HG02885 (cell line): ENCODE measurements around the gene DDIAS.
"Not testable (repeated sequence)": the region's sequence is repeated elsewhere in the genome, so short reads cannot be mapped to it uniquely, and the experiment has no call there.

Experiments used
- ATAC-seq: cut with Tn5 transposase; IDR thresholded peaks from one replicate; pipeline ENCODE4 v1.9.1; 2021; ENCODE audit warnings: mild to moderate bottlenecking; ENCODE audit not compliant: unreplicated experiment, poor library complexity

DDIAS gene

DNA sequence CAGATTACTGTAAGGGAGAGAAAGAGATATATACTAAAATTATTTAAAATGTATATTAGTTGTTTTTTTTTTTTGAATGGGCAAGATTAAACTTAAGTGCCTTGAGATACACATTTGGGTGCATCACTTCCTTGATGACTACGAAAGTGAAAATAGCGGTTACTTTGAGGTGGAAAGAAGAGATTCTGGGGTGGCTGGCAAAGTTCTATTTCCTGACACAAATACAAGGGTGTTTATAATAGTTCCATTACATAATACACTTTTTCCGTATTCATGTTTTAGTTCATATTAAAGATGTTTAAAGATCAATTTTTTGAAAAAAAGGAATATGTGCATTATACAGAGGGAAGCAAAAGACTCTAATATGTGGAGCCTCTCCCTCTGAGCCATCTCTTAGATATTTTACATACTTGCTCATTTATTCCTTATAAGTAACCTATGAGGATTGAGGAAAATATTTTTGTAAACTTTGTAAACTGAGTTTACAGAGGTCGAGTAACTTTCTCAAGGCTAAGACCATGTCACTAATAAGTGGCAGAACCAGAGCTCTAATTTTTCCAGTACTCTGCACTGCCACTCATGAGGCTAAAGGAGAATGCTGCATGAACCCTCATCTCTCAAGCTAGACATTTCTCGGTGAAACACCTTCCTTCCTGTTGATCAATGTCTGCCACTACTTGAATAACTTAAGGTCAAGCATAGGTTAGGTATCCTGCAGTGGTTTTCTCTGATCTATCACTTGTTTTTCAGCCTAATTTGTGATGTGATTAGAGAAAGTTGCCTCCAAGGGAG is 58.6 kb downstream of the DDIAS start:
- peak; percentile 97 for ATAC-seq

GRCh38 chr11:82960779-82961143 is 59.2 kb downstream of the DDIAS start:
- ATAC-seq, result peak; percentile 2

- not testable (repeated sequence) for ATAC-seq
Observed at GRCh38 chr11:82962021-82962420, 60.5 kb downstream of the DDIAS start.

GRCh38 chr11:82967381-82967780 is 65.8 kb downstream of the DDIAS start:
- no peak for ATAC-seq

DNA sequence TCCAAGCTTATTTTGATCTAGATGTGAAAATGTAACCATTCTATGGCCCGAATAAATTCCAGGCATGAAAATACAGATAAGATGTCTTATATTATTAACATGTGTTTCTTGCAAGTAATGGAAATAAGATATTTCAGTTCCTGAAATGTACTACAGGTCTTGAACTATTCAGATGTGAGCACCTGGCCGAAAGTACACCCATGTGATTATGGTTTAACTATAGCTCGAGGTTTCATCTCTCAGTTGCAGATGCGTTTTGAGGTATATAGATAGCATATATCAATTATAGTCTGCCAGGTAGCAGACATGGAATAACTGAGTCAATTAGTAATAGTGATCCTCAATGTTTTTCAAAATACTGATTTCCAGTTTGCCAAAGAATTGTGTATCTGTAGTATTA is 68.3 kb downstream of the DDIAS start:
- ATAC-seq, result peak; percentile 96

DNA sequence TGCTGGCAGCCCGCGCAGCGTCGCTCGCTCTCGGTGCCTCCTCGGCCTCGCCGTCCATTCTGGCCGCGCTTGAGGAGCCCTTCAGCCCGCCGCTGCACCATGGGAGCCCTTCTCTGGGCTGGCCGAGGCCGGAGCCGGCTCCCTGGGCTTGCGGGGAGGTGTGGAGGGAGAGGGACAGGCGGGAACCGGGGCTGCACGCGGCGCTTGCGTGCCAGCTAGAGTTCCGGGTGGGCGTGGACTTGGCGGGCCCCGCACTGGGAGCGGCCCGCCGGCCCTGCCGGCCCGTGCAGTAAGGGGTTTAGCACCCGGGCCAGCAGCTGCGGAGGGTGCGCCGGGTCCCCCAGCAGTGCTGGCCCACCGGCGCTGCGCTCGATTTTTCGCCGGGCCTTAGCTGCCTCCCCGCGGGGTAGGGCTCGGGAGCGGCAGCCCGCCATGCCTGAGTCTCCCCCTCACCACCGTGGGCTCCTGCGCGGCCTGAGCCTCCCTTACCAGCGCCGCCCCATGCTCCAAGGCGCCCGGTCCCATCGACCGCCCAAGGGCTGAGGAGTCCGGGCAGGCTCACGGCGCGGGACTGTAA is 69.1 kb downstream of the DDIAS start:
- ATAC-seq, result not testable (repeated sequence)

DNA sequence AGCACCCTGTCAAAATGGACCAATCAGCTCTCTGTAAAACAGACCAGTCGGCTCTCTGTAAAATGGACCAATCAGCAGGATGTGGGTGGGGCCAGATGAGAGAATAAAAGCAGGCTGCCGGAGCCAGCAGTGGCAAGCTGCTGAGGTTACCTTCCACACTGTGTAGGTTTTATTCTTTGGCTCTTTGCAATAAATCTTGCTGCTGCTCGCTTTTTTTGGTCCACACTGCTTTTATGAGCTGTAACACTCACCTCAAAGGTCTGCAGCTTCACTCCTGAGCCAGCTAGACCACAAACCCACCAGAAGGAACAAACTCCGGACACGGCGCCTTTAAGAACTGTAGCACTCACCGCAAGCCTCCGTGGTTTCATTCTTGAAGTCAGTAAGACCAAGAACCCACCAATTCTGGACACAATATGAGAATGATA is 70.0 kb downstream of the DDIAS start:
- ATAC-seq, result peak; percentile 48

GRCh38 chr11:82972103-82972502 is 70.6 kb downstream of the DDIAS start:
- no peak for ATAC-seq

- no peak for ATAC-seq
Observed at GRCh38 chr11:82974135-82974534, 72.6 kb downstream of the DDIAS start.

- no peak for ATAC-seq
Observed at GRCh38 chr11:82974851-82975250, 73.3 kb downstream of the DDIAS start.

GRCh38 chr11:82975882-82976281 is 74.3 kb downstream of the DDIAS start:
- no peak for ATAC-seq

DNA sequence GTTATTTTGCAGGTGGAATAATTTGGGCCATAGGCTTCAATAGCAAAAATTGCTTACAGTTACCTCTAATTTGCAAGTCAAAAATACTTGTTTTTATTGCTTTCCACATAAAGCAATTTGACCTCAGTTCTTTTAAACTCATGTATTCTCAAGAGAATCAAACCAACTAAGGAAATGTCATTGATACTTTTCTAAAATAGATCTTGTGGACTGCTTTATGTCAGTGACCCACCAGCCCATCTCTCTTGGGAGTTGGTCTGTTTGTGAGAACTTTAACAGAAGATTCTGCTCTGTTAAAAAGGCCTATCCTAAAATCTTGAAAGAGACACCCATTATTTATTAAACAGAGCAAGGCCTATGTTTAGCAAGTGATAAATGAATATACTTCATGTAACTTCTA is 75.2 kb downstream of the DDIAS start:
- ATAC-seq, result no peak

DNA sequence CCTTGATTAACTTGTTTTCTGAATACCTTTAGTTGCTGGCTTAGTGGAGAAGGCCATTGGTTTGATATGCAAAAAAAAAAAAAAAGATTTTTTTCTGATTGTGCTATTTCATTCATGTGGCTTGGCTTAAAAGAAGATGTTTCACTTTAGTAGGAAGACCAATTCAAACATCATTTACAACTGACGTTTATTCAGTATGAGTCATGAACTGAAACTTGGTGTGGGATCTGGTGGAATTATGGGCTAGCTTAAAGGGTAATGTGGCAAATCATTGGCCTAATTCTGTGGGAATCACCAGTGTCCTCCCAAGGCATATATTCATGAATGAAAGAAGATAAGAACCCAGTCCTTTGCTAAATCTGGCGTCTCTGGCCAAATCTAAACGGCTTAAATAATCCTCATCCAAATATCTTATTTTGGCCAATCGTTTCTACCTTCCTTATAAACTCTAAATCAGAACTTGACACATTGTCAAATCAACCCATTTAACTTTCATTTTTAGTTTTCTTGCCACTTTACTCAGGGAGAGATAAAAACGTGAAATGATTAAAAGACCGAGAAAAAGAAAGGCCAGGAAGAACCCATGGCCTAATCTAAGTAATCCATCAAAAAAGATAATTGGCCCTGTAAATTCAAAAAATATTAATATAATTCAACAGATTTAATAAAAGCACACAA is 77.0 kb downstream of the DDIAS start:
- peak; percentile 66 for ATAC-seq

DNA sequence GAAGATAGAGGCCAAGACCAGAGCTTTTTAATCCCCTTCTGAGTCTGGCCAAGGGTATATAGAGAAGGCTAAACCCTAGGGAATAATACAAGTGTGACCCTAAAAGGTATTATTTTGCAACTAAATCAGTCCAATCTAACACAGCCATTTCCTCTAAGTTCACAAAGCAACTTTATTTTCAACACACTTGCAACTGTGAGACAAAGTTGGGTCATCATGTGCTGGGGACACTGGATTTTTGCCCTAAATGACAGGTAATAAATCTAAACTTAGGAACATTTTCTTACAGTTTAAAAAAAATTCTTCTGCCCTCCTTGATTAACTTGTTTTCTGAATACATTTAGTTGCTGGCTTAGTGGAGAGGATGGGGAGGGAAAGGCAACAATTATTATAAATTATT is 78.3 kb downstream of the DDIAS start:
- ATAC-seq, result no peak

- no peak for ATAC-seq
Observed at GRCh38 chr11:82980292-82980691, 78.8 kb downstream of the DDIAS start.

- no peak for ATAC-seq
Observed at GRCh38 chr11:82980947-82981346, 79.4 kb downstream of the DDIAS start.

GRCh38 chr11:82981852-82982251 is 80.3 kb downstream of the DDIAS start:
- ATAC-seq, result no peak
